NCI-H2029 (cell line): ENCODE results near the gene TNPO1.
A peak's percentile ranks its signal among the peaks of the same experiment; 100 is the strongest.
"Not testable (repeated sequence)": the region's sequence is repeated elsewhere in the genome, so short reads cannot be mapped to it uniquely, and the experiment has no call there.

Experiments
- DNase-seq: peaks from one replicate; lab custom pipeline; 2025; lab: John Stamatoyannopoulos, UW

Gene TNPO1

GRCh38 chr5:72934953-72935725 lies 118.7 kb downstream of the TNPO1 start:
- not testable (repeated sequence) for DNase-seq

- no peak for DNase-seq
Observed at GRCh38 chr5:72936893-72937292, 120.4 kb downstream of the TNPO1 start.

DNA sequence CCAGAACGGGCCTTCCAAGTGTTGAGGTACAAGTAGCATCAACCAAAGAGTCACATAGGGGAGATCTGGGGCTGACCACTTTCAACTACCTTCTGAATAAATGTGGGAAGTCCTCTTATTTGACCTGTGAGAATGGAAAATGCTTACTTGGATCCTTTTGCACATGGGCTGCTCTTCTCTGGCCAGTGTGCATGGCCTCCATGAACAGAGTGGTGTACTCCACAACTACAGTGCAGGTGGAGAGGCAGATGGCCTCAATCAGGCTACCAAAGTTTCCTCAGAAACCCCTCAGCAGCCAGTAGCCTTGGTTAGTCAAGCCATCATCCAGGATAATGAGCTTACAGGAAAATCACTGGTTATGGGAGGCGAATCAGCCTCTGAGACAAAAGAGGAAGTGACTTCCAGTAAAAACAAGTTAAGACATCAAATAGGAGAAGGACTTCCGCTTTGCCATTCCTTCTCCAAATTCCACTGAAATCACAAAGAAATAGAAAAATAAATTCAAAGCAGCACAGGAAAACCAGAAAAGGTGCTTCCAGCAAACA lies 121.1 kb downstream of the TNPO1 start:
- no peak for DNase-seq

GRCh38 chr5:72938206-72938605 lies 121.7 kb downstream of the TNPO1 start:
- DNase-seq: no peak

DNA sequence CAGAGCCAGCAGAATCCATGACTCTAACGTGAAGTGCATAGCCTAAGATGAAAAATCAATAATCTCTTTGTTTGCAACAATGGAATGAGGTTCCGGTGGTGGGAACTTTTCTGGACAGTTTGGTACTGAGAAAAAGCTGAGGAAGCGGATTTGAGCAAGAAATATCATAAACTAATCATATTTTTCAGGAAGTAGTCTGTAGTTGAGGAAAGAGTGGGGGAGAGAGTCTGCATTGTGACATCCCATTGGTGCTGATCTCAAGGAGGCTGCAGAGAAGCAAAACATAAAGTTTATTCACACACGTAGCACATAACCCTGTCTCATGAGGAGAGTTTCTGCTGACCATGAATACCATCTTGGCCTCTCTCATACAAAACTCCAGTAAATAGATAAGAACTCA lies 123.6 kb downstream of the TNPO1 start:
- no peak for DNase-seq

DNA sequence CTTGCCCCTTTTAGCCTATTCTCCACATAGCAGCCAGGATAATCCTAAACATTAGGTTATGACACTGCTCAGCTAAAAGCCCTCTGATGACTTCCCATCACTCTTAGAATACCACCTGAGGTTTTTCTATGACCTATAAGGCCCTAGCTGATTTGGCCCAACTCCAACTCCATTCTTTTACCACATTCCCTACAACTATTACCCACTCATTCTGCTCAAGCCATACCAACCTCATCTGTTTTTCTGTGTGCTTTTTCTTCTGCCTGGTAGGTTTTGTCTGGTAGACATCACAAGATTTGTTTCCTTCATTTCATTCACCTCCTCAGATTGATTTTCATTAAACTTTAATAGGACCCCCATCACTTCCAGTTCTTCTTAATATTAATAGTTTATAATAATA lies 126.8 kb downstream of the TNPO1 start:
- DNase-seq: no peak

GRCh38 chr5:72947498-72947897 lies 131.0 kb downstream of the TNPO1 start:
- DNase-seq: no peak

- DNase-seq: peak; percentile 24
Observed at GRCh38 chr5:72949481-72949880, 133.0 kb downstream of the TNPO1 start.

DNA sequence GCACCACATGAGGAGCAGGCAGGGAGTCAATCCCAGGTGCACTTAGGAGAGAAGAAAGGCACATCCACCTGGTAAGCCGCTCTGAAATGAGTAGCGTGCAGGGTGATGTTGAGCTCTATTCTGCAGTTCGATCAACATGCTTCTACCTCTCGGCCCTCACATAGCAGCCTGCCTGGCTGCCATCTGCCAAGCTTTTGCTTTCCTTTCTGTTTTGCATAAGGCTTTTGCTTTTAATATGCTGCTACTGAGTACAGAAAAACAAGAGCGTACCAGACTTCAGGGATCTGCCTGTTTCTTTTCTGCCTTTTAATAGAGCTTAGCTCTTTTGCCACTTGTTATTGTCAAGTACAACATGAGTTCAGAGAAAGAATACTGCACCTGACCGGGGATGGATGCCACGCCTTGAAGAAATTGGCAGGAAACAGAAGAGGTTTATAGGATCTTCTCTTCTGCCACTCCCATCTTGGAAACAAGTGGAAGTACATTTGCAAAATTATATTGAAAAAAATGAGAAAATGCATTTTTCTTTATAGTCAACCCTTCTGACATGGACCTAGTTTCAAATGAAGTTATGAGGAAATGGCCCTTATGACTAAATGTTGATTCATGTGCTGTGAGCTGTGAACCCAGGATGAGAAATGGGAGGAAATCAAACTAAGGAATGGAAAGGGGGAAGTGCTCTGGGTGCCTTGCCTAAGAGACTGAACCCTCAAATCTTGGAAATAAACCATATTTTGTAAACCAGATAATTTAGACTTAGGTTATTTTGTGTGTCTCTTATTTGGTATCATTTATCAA lies 135.4 kb downstream of the TNPO1 start:
- no peak for DNase-seq

DNA sequence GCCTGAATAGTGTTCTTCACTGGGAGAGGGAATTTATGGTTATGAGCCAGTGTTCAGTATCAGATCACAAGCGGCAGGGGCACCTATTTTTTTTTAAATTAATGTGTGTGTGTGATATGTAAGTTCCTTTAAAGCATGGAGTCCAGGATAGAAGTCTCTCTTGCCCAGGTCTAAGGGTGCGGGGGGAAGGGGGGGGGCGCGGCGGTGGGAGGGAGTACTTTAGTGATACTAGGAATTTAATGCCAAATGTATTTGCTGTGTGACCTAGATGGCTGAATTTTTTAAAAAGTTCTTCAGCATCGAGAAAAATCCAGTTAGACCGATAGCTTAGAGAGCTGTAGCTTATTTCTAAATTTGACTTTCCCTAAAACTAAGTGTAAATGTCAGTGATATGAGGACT lies 137.9 kb downstream of the TNPO1 start:
- no peak for DNase-seq

DNA sequence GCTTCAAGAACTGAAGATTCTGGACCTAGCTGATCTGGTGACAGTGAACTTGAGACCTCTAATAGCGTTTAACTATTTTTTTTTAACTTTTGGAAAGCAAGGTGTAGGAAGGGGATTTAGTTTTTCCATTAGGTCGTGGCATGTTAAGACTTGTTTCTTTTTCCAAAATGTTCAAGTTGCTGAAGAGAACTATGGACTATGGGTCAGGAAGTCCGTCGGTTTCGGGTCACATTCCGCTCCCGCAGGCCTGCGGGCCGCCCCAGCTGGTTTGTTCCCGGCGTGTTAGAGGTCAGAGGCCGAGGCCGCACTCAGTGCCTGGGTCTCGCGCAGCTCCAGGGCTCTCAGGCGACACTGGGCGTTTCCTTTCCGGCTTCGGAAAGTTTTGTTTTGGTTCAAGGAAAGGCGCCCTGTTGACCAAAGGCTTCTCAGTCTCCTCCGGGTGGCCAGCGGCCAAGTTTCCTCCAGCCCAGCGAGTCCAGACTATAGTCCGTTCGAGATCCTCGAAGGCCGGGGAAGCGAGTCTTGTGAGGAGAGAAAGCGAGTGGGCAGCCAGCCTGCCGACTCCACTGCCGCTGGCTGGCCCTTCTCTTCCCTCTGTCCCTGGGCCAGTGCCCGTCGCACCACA lies 138.8 kb downstream of the TNPO1 start:
- DNase-seq: no peak

DNA sequence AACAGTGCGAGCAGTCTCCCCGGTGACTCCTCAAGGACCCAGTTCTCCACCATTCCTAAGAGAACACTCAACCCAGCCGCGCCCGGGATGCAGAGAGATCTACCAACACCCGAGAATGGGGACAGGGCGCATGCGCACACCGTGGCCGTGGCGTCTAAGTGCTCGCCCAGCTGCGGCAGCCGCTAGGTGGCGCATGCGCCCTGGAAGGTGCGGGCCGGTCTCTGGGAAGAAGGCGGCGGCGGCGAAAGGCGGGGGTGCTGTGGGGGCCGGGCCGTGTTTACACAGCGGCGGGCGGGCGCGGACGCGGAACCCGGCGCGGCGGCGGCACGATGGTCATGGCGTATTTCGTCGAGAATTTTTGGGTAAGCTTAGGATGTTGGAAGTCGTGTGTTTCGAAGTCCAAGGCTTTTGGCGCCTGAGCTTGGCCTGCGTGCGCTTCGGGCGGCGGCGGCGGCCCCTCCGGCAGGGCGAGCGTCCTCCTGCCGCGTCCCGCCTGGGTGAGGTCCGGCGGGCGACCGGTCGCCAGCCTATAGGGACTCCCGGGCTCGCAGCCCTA lies 139.4 kb downstream of the TNPO1 start, which contains the start of gene FCHO2:
Gene FCHO2, plus strand, starts transcription at position 274 of the 556 bp plus-strand sequence. Its CDS starts 56 bp downstream, at position 330.
- DNase-seq: peak; percentile 94

DNA sequence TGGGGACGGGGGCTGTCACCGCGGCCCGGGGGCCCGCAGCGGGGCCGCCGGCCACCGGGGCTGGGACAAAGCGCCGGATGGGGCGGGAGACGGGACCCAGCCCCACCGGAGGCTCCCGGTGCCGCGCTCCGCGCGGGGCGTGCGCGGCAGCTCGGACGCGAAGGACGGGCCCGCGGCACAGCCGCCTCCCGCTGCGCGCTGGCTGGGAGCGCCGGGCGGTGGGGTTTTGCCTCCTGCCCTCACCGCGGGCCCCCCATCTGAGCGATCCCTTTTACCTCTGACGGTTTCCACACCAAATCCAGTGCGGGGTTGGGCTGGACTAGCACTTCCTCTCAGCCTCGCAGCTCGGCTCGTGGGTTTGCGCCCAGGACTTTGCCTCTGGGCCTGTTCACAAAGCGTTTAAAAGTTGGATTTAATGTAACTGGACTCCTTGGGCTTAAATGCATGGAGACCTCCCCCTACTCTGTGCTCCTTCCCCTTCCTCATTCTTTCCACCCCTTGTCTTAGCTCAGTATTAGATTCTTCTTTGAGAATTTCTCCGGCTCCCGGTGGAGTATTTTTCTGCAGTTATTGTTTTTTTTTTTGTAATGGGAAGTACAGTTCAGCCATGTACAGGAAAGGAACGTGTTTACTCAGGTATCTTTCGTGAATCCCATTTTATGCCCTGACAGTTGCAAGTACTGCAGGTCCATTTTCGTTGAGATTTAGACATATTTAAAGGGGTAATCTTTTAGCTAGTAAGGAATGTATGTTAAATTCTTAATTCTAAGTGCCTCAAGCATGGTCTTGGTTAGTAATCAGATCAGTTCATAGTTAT lies 140.1 kb downstream of the TNPO1 start:
- DNase-seq: peak; percentile 45

GRCh38 chr5:72957337-72957736 lies 140.9 kb downstream of the TNPO1 start:
- DNase-seq: no peak

DNA sequence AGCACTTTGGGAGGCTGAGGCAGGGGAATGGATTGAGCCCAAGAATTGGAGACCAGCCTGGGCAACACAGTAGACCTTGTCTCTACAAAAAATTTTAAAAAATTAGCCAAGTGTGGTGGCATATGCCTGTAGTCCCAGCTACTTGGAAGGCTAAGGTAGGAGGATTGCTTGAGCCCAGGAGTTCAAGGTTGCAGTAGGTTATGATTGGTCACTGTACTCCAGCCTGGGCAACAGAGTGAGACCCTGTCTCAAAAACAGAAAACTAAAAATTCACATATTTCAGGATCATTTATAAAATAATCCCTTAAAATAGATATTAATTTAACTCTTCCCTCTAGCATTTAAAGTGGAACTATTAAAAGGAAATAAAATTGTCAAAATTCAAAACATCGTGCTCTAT lies 142.8 kb downstream of the TNPO1 start:
- DNase-seq: no peak
